Neural progenitor cell (in vitro differentiated cells): Measurements from ENCODE around the gene SLC16A6. TPM values are rescaled to one million over a fixed set of nuclear protein-coding genes. Genes with fewer than 3 reads are reported as not detected.
"Not testable (repeated sequence)": the region's sequence is repeated elsewhere in the genome, so short reads cannot be mapped to it uniquely, and the experiment has no call there.

Experiments used
- DNase-seq: peaks from one replicate; pipeline ENCODE4 v3.0.0-alpha.2; 2016; ENCODE audit warnings: low spot score
- H2AFZ ChIP-seq: fragments of 200-600 bp; sonication (generic); replicated peaks from 2 replicates; pipeline ENCODE4 v1.6.1; 2016; ENCODE audit warnings: antibody characterized with exemption
- H3F3A ChIP-seq: fragments of 200-600 bp; sonication (generic); 2 replicates; pipeline ENCODE4 v1.6.1; 2016; ENCODE audit warnings: antibody characterized with exemption, low read depth
- H3K27ac ChIP-seq: fragments of 200-600 bp; sonication (generic); 2 replicates; pipeline ENCODE4 v1.5.1; 2016; ENCODE audit warnings: mild to moderate bottlenecking
- H3K27me3 ChIP-seq: fragments of 200-600 bp; sonication (generic); 2 replicates; pipeline ENCODE4 v1.6.1; 2016; ENCODE audit warnings: mild to moderate bottlenecking, moderate library complexity
- H3K36me3 ChIP-seq: fragments of 200-600 bp; sonication (generic); 2 replicates; pipeline ENCODE4 v1.5.1; 2016
- H3K4me1 ChIP-seq: fragments of 200-600 bp; sonication (generic); 2 replicates; pipeline ENCODE4 v1.6.1; 2016; ENCODE audit warnings: mixed run types
- H3K4me2 ChIP-seq: fragments of 200-600 bp; sonication (generic); 2 replicates; pipeline ENCODE4 v1.6.1; 2016
- H3K4me3 ChIP-seq: fragments of 200-600 bp; sonication (generic); 2 replicates; pipeline ENCODE4 v1.5.1; 2016
- H3K79me2 ChIP-seq: fragments of 200-600 bp; sonication (generic); 2 replicates; pipeline ENCODE4 v1.6.1; 2016; ENCODE audit warnings: low read depth
- H3K9ac ChIP-seq: fragments of 200-600 bp; sonication (generic); 2 replicates; pipeline ENCODE4 v1.6.1; 2016
- H3K9me3 ChIP-seq: fragments of 200-600 bp; sonication (generic); 2 replicates; pipeline ENCODE4 v1.5.1; 2016; ENCODE audit warnings: low read depth
- H4K20me1 ChIP-seq: fragments of 200-600 bp; sonication (generic); 2 replicates; pipeline ENCODE4 v1.6.1; 2016; ENCODE audit warnings: low read depth
- H3K27ac Mint-ChIP-seq: 3 replicates; pipeline ENCODE4 v1.8.0; 2021; ENCODE audit warnings: mixed read lengths
- H3K27me3 Mint-ChIP-seq: 2 replicates; pipeline ENCODE4 v1.8.0; 2022; ENCODE audit warnings: low read depth, mild to moderate bottlenecking, inconsistent platforms, moderate library complexity, mixed read lengths; ENCODE audit not compliant: insufficient read depth
- H3K36me3 Mint-ChIP-seq: 3 replicates; pipeline ENCODE4 v1.8.0; 2021; ENCODE audit warnings: mixed read lengths
- H3K4me1 Mint-ChIP-seq: 3 replicates; pipeline ENCODE4 v1.8.0; 2021; ENCODE audit warnings: mixed read lengths
- H3K4me3 Mint-ChIP-seq: 3 replicates; pipeline ENCODE4 v1.8.0; 2021; ENCODE audit warnings: mild to moderate bottlenecking, moderate library complexity, mixed read lengths
- H3K9me3 Mint-ChIP-seq: 3 replicates; pipeline ENCODE4 v1.8.0; 2020; ENCODE audit warnings: mixed read lengths
- CTCF ChIP-seq: fragments of 200-600 bp; sonication (generic); IDR thresholded peaks from 2 replicates; pipeline ENCODE4 v1.5.1; 2017; ENCODE audit warnings: antibody characterized with exemption, mild to moderate bottlenecking
- EZH2 ChIP-seq: fragments of 200-600 bp; sonication (generic); IDR thresholded peaks from 2 replicates; pipeline ENCODE4 v1.6.1; 2017; ENCODE audit warnings: antibody characterized with exemption, mild to moderate bottlenecking, moderate library complexity
- EZH2phosphoT487 ChIP-seq: fragments of 200-600 bp; sonication (generic); IDR thresholded peaks from 2 replicates; pipeline ENCODE4 v1.6.1; 2017; ENCODE audit warnings: antibody characterized with exemption
- total RNA-seq: library from RNA; depleted of rRNA; stranded (reverse); fragments of >200 nt; gene quantifications from 2 replicates; pipeline ENCODE4 v1.2.3, GENCODE V29; 2015; ENCODE audit warnings: low replicate concordance

SLC16A6 gene
- total RNA-seq, 1 donor from 2014 or later = 0.19 TPM

GRCh38 chr17:68225055-68225454 lies 65.9 kb downstream of the SLC16A6 start:
- not testable (repeated sequence) for H3K9me3 ChIP-seq, H3K9me3 Mint-ChIP-seq, DNase-seq, H3K79me2 ChIP-seq, H3K4me1 Mint-ChIP-seq, H4K20me1 ChIP-seq, H3K4me3 Mint-ChIP-seq, H3K27me3 ChIP-seq, H3K27me3 Mint-ChIP-seq, H3K4me3 ChIP-seq, H3F3A ChIP-seq, H3K9ac ChIP-seq, H3K36me3 ChIP-seq, H3K4me1 ChIP-seq, H3K27ac ChIP-seq, H2AFZ ChIP-seq, H3K4me2 ChIP-seq, H3K27ac Mint-ChIP-seq
- H3K36me3 Mint-ChIP-seq = peaks cover 14% of the 10 kb centered on the region

- Histone ChIP-seq H3K79me2 (no peaks in the 10 kb centered on the region), H3K9ac (no peak overlapping the region), H2AFZ (no peak overlapping the region), H3F3A (no peaks in the 10 kb centered on the region), H3K4me3 (no peak overlapping the region), H3K27ac (no peak overlapping the region), H3K4me1 (no peaks in the 10 kb centered on the region), H3K27me3 (no peaks in the 10 kb centered on the region), H3K36me3 (no peaks in the 10 kb centered on the region), H3K4me2 (no peak overlapping the region), H3K9me3 (no peaks in the 10 kb centered on the region), H4K20me1 (no peaks in the 10 kb centered on the region)
- Mint-ChIP-seq H3K4me3 (no peak overlapping the region), H3K9me3 (no peaks in the 10 kb centered on the region), H3K27ac (no peak overlapping the region), H3K36me3 (peaks cover 14% of the 10 kb centered on the region), H3K4me1 (peaks cover 8% of the 10 kb centered on the region), H3K27me3 (peaks cover 5% of the 10 kb centered on the region)
- no peak for TF ChIP-seq EZH2
- no peak for TF ChIP-seq CTCF
- no peak for TF ChIP-seq EZH2phosphoT487
- DNase-seq = no peak
Observed at GRCh38 chr17:68222606-68223005, 68.3 kb downstream of the SLC16A6 start.

- no peaks in the 10 kb centered on the region for H3K27me3 ChIP-seq
- no peak overlapping the region for H3K4me3 ChIP-seq
- DNase-seq = no peak
- no peaks in the 10 kb centered on the region for H3K9me3 ChIP-seq
- Mint-ChIP-seq H3K4me3 (no peak overlapping the region), H3K27ac (peak overlapping the region; percentile 7), H3K4me1 (peaks cover 8% of the 10 kb centered on the region), H3K36me3 (peaks cover 12% of the 10 kb centered on the region), H3K9me3 (no peaks in the 10 kb centered on the region), H3K27me3 (peaks cover 5% of the 10 kb centered on the region)
- no peaks in the 10 kb centered on the region for H3F3A ChIP-seq
- no peak overlapping the region for H3K9ac ChIP-seq
- no peaks in the 10 kb centered on the region for H3K79me2 ChIP-seq
- H3K4me2 ChIP-seq = no peak overlapping the region
- H2AFZ ChIP-seq = no peak overlapping the region
- H3K4me1 ChIP-seq = no peaks in the 10 kb centered on the region
- TF ChIP-seq CTCF (no peak), EZH2 (no peak), EZH2phosphoT487 (no peak)
- no peak overlapping the region for H3K27ac ChIP-seq
- H4K20me1 ChIP-seq = no peaks in the 10 kb centered on the region
- H3K36me3 ChIP-seq = no peaks in the 10 kb centered on the region
Observed at GRCh38 chr17:68221786-68222185, 69.1 kb downstream of the SLC16A6 start.

- not testable (repeated sequence) for H3K27me3 ChIP-seq, H3F3A ChIP-seq, H3K9me3 ChIP-seq, H3K4me3 ChIP-seq, H3K4me1 ChIP-seq, H3K4me3 Mint-ChIP-seq, H3K9me3 Mint-ChIP-seq, DNase-seq, H3K27me3 Mint-ChIP-seq, H2AFZ ChIP-seq, H3K36me3 ChIP-seq, H4K20me1 ChIP-seq, H3K27ac ChIP-seq, H3K4me1 Mint-ChIP-seq, H3K4me2 ChIP-seq, H3K9ac ChIP-seq, H3K27ac Mint-ChIP-seq, H3K79me2 ChIP-seq
- peaks cover 15% of the 10 kb centered on the region for H3K36me3 Mint-ChIP-seq
Observed at GRCh38 chr17:68220786-68221185, 70.1 kb downstream of the SLC16A6 start.

- peaks cover 15% of the 10 kb centered on the region for H3K36me3 Mint-ChIP-seq
- H3F3A ChIP-seq, H3K79me2 ChIP-seq, DNase-seq, H4K20me1 ChIP-seq, H3K27me3 ChIP-seq, H3K9me3 ChIP-seq, H3K4me2 ChIP-seq, H3K4me3 Mint-ChIP-seq, H3K9ac ChIP-seq, H3K4me1 Mint-ChIP-seq, H2AFZ ChIP-seq, H3K36me3 ChIP-seq, H3K27ac ChIP-seq, H3K4me3 ChIP-seq, H3K27ac Mint-ChIP-seq, H3K27me3 Mint-ChIP-seq, H3K9me3 Mint-ChIP-seq, H3K4me1 ChIP-seq: not testable (repeated sequence)
Observed at GRCh38 chr17:68220186-68220585, 70.7 kb downstream of the SLC16A6 start.

- H3K4me3 Mint-ChIP-seq, H3F3A ChIP-seq, H4K20me1 ChIP-seq, H3K9ac ChIP-seq, H3K4me3 ChIP-seq, H3K27ac ChIP-seq, H3K4me1 Mint-ChIP-seq, DNase-seq, H3K27me3 Mint-ChIP-seq, H3K27me3 ChIP-seq, H3K36me3 ChIP-seq, H3K9me3 Mint-ChIP-seq, H3K4me2 ChIP-seq, H3K4me1 ChIP-seq, H3K27ac Mint-ChIP-seq, H2AFZ ChIP-seq, H3K79me2 ChIP-seq, H3K9me3 ChIP-seq: not testable (repeated sequence)
- H3K36me3 Mint-ChIP-seq = peaks cover 15% of the 10 kb centered on the region
Observed at GRCh38 chr17:68219429-68219828, 71.5 kb downstream of the SLC16A6 start.
